ENCODE results near the gene MFAP2.

Gene MFAP2

DNA sequence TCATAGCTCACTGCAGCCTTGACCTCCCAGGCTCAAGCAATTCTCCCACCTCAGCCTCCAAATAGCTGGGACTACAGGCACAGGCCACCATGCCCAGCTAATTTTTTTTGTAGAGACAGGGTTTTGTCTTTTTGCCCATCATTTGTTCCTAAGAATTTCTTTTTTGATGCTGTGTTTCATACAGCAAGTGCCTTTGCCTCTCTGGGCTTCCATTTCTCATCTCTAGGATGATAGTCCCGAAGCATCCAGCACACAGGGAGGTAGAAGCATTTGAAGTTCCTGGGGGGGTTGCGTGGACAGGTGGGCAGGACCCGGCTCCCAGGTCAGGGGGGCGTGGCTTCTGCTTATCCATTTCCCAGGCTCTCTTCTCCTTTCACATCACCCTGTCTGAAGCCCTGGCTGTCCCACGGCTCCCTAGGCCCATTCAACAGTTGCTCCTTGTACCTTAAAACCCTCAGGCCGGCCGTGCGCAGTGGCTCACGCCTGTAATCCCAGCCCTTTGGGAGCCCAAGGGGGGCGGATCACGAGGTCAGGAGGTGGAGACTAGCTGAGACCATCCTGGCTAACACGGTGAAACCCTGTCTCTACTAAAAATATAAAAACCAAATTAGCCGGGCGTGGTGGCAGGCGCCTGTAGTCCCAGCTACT is 27.9 kb upstream of the MFAP2 start:
- no peak for DNase-seq (ENCODE audit: low read depth in 2 of 3, low spot score in 2 of 3)

DNA sequence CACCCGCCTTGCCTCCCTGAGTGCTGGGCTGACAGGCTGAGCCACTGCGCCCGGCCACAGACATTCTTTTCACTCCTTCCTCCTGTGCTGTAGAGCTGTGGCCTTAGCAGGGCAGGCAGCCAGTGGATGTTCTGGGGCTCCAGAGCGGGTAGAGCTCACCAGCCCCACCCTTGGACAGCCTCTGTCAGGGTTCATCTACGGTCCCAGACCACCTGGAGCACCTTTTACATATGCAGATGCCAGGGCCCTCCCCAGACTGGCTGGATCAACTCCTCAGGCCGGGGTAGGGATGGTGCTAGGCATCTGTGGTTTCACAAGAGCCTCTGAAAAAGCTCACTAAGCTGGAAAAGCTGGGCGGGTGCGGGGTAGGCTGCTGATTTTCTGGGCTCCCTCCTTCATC is 26.7 kb upstream of the MFAP2 start:
- DNase-seq (ENCODE audit: low read depth in 2 of 3, low spot score in 2 of 3) = no peak

DNA sequence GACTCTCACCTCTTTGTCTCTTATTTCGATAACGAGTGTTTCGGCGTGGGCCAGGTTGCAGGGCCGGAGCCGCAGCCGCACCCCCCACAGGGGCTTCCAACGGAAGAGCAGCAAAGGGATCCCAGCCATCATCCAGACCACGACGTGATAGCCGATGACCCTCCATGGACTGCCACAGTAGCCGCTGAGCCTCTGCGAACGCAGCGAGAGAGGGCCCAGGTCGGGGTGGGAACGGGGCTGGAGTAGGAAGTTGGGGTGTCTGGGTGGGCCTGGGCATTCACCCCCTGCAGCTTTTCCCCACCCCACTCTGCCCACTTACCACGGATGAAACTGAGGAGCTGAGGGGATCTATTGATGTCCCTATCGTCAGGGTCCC is 24.9 kb upstream of the MFAP2 start:
- no peak for DNase-seq (ENCODE audit: low read depth in 2 of 3, low spot score in 2 of 3)

DNA sequence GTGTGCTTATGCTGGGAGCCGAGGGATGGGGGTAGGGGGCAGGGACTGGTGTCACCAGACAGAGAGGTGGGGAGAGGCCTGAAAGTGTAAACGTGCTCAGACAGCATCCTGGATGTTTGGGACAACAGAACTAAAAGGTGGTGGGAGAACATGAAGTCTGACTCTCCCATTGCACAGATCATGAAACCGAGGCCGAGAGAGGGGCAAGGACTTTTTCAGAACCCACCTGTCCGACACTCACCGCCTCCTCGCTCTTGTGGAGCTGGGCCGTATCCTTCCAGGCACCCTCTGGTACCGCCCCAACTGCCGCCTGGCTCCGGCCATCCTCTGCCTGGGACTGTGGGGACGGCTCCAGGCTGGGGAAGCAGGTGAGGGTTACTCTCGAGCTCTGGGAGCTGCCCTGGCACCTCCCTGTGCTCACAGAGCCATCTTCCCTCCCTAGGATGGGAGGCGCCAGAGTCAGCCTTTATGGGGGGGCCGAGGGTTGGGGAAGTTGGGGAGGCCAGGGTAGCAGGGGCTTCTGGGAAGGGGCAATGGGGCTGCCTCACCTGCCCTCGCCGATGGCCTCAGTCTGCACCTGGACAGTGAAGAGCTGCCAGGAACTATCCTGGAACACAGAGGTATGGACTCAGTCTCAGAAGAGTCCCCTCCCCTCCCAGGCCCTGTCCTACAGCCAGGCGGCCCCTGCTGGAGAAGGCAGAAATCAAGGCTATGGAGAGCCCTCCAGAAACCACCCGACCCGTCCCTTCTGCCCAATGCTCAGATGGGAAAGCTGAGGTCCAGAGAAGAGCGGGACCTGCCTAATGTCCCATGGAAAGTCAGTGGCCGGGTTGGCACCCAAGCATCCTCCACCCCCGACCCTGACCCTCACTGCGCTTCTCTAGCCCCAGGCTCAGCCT is 24.3 kb upstream of the MFAP2 start:
- DNase-seq (ENCODE audit: low read depth in 2 of 3, low spot score in 2 of 3) = no peak

DNA sequence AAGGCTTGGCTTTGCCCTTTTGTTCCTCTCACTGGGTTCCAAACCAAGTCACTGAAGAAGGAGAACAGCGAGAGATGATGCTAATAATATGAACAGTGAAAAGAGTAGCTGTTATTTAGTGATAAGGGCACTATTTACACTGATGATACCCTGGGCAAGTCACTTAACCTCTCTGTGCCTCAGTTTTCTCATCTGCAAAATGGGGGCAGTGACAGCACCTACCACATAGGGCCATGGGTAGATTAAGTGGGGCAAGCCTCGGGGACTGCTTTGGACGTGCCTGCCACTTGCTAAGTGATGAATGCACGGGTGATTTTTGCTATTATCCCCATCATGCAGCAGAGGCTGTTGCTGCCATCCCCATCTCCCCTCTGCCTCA is 22.1 kb upstream of the MFAP2 start:
- DNase-seq (ENCODE audit: low read depth in 2 of 3, low spot score in 2 of 3) = no peak

DNA sequence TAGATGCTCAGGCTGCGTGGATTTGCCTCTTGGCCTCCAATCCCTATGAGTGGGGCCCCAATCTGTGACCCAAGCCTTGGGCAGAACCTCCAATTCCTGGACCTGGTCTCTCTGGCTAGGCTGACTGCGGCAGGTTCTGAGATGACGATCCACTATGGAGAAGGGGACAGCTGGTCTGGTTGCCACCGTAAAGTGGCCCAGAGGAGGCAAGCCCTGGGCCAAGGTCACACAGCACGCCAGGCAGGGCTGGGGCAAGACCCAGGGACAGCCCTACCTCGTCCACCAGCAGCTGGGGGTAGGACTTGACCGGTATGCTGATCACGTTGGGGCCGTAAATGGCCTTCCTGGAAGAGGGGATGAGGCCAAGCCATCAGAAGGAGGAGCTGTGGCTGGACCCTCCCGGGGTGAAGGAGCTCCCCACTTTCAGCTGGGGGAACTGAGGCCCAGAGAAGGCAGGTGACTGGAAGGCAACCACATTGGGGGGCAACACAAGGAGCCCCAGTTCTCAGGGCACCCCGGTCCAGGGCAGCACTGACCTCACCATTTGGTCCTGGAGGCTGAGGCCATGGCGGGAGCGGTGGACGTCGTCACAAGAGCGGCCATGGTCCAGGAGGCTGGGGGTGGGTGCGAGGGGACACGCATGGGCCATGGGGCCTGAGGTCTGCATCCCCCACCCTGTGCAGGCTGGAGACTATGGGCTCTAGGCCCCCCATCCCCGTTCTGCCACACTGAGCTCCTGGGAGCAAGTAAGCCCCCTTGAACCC is 21.5 kb upstream of the MFAP2 start:
- no peak for DNase-seq (ENCODE audit: low read depth in 2 of 3, low spot score in 2 of 3)

DNA sequence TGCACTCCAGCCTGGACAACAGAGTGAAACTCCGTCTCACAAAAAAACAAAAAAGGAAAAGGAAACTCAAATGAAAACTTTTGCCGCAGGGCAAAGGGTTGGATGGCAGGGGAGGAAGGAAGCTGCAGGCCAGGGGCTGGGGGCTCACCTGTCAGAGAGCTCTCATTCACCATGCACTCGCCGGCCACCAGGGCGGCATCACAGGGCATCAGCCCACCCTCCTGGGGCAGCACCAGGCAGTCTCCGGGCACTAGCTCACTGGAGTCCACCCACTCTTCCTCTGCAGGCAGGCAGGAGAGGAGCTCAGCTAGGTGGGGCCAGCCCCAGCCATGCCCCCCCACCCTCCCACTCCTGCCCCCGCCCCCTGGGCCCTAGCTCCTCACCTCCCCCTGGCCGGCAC is 19.4 kb upstream of the MFAP2 start:
- no peak for DNase-seq (ENCODE audit: low read depth in 2 of 3, low spot score in 2 of 3)

DNA sequence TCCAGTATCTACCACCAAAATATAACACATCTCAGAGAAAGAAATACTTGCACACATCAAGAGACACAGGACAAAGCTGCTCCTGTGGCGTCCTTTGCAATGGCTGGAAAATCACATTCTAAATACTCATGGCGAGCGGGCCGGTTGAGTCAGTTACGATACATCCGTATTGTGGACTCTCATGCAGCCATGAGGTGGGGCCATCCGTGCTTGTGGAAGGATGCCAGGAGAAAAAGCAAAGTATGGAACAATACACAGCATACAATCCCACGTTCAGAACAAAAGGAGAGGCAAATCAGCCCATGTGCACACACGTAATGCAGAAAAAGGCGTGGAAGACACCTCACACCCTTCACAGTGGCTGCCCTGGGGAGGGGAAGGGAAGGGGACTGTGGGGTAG is 18.2 kb upstream of the MFAP2 start:
- no peak for DNase-seq (ENCODE audit: low read depth in 2 of 3, low spot score in 2 of 3)

DNA sequence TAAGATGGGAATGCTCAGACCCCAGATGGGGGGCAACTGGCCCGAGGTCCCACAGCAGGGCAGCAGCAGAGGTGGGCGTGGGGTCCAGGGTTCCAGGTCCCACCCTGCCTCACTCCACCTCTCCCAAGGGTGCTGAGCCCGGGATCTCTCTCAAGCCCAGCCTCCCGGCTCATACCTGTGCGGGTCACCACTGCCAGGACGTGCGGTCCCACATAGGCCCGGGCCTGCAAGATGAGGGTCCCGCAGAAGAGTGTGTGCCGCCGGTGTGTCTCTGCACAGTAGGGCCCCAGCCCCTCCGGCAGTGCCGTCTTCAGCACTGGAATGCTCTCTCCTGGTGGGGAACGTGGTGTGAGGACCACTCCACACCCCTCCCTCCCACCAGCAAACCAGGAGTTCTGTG is 16.4 kb upstream of the MFAP2 start:
- no peak for DNase-seq (ENCODE audit: low read depth in 2 of 3, low spot score in 2 of 3)

DNA sequence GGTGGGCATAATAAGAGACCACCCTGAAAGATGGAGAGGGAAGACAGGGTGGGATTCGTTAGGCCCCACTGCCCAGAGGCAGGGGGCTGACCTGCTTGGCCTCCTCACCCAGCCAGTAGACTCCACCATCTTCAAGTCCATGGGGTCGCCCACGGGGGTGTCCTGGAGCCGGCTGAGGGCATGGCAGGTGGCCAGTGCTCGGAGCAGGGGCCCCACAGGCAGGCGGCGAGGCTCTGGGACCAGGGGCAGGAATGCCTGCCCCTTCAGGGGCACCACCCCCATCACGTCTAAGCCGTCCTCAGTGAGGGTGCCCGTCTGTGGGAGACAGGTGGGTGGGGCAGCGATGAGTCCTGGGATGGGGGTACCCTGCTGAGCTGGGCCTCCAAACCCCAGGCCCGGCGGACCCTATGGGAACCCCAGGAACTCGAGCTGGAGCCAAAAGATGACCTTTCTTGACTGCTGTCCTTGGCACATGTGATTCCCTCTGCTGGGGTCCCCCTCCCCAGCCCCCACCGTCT is 13.2 kb upstream of the MFAP2 start:
- DNase-seq (ENCODE audit: low read depth in 2 of 3, low spot score in 2 of 3) = no peak

DNA sequence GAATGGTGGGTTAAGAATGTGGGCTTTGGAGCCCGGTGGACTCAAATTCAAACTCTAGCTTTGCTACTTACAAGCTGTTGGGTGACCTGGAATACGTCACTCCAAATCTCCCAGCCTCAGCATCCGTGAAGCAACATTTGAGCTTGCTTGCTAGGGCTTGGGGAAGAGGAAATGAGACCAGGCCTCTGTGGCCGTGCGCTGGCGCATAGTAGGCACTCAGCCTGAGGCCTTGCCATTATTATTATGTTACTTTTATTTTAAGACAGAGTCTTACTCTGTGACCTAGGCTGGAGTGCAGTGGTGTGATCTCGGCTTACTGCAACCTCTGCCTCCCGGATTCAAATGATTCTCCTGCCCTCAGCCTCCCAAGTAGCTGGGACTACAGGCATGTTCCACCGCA is 12.3 kb upstream of the MFAP2 start:
- no peak for DNase-seq (ENCODE audit: low read depth in 2 of 3, low spot score in 2 of 3)

DNA sequence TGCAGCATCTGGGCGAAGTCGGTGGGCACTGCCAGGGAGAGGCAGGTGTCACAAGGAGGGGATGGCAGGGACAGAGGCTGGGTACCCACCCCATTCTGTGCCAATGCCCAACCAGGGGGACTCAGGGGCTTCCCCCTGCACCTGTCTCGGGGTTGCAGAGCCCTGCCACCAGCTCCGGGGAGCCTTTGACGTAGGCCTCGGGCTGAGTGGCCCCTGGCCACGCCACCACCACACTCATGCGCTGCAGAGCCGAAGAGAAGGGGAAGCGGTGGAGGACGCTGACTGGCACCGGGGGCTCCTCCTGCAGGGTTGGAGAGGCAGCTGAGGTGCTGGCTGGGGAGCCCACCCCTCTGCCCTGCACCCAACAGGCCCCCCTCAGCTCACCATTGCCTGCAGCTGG is 11.7 kb upstream of the MFAP2 start:
- DNase-seq (ENCODE audit: low read depth in 2 of 3, low spot score in 2 of 3) = no peak

DNA sequence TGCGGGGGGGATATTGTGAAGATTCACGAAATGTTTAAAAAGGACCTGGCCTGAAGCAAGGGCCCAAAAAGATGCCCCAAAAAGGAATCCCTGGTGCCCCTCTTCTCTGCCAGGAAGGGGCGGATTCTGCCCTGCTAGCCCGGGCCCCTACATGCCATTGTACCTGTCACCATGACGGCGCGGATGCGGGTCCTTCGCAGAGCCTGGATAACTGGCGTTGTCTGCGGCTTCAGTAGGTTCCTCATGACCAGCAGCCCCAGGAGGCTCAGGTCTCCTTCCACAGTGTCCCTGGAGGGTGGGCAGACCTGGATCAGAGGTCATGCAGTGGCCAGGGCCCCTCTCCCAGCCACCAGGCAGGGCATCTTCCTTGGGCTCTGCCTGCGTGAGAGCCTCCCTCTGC is 11.2 kb upstream of the MFAP2 start:
- no peak for DNase-seq (ENCODE audit: low read depth in 2 of 3, low spot score in 2 of 3)

DNA sequence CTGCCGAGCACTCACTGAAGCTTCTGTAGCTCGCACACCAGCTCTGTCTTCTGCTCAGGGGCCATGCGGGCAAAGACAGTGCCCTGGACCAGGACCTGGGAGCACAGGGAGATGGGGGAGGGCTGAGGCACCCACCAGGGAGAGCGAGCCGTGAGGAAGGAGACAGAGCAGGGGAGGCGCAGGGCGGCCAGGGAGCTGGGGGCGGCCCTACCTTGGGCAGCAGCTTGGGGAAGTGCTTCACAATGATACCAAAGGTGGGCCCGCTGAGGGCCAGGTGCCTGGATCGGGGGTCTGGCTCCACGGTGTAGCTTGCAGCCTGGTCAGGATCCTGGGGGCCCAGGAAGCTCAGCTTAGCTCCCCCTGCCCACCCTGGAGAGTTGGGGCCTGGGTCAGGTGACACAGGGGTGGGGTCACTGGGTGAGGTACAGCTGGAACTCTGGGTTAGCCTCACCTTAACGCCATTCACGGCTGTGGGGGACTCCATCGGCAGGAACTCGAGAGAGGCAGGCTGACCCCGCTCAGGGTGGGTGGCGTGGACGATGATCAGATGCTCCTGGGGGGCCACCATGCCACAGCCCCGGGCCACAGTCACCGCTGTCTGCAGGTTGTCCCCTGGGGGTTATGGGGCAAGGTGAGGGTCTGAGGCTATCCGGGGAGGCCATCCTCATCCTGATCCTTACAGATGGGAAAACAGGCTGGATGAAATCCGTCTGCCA is 9.4 kb upstream of the MFAP2 start:
- DNase-seq (ENCODE audit: low read depth in 2 of 3, low spot score in 2 of 3) = no peak

DNA sequence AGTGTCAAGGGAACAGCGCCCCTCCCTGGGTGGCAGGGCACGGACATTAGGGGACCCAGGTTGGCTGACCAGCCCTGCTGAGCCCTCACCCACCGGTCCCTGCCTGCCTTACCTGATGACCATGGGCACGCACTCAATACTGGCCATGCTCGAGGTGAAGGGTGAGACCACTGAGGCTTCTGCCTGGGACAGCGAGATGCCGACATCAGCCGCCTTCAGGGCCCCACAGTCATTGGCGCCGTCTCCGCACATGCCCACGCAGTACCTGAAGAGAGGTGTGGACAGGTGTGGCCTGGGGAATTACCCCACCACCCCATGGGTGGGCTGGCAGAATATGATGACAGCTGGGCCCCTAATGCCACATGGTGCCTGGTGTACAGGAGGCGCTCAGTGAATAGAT is 7.8 kb upstream of the MFAP2 start:
- no peak for DNase-seq (ENCODE audit: low read depth in 2 of 3, low spot score in 2 of 3)

DNA sequence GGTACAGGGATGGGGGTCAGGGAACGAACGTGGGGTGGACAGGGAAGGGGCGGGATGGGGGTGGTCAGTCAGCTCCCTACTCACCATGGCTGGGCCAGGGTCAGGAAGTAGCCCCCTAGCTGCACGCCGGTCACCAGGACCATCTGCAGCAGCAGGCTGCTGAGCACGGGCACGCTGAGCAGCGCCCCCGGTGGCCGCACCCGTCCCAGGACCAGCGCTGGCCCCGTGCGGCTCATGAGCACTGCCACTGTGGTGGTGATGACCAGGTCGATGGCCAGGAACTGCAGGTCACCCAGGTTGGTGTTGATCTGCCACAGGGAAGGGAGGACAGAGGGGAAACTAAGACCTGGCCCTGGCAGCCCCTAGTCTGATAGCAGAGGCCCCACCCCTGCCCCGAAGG is 6.5 kb upstream of the MFAP2 start:
- DNase-seq (ENCODE audit: low read depth in 2 of 3, low spot score in 2 of 3) = no peak

DNA sequence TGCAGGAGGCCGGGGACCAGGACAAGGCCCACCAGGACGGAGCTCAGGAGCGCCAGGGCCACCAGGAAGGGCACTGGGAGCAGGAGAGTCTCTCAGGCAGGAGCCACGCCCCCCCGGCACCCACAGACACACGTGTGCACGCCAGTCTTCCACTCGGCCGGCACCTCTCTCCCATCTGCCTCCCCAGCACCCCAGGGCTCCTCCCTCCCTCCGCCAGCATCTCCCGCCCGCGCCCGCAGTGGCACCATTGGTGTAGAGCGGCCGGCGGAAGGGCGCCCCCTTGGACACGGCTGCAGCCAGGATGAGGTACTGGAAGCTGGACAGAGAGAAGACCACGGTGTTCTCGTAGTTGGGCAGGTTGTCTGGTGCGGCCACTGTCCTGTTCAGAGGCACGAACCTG is 6.1 kb upstream of the MFAP2 start:
- no peak for DNase-seq (ENCODE audit: low read depth in 2 of 3, low spot score in 2 of 3)

DNA sequence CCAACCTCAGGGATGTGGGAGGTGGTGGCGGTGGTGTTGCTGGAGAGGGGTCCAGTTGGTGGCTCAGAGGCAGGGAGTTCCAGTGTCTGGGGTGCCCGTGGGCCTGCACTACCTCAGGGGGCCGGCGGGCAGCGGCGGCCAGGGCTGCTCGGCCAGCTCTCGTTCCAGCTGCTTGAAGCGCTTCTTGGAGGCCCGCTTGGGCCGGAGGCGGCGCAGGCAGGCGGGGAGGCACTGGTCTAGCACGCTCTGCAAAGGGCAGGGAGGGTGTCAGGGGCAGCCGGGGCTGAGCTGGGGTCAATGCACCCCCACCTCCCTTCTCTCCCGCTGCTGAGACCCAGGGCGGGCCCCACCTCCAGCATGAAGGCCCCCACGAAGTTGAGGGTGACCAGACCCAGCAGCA is 5.7 kb upstream of the MFAP2 start:
- no peak for DNase-seq (ENCODE audit: low read depth in 2 of 3, low spot score in 2 of 3)

DNA sequence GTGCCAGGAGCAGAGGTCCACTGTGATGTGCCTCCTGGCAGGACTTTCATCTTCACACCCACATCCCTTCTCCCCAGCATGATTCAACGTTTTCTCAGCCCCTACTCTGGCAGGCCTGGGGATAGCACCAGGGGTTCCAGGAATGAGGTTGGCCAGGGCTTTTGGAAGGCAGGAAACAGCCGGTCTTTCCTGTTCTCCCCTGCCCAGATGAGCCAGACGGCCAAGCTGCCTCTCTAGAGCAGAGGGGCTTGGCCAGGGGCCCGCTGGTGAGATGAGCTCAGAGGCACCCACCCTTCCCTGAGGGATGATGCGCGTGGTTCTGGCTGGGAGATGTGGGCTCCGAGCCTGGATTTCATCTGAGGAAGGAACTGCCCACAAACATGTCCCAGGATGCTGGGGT is 4.3 kb upstream of the MFAP2 start:
- DNase-seq (ENCODE audit: low read depth in 2 of 3, low spot score in 2 of 3) = no peak

DNA sequence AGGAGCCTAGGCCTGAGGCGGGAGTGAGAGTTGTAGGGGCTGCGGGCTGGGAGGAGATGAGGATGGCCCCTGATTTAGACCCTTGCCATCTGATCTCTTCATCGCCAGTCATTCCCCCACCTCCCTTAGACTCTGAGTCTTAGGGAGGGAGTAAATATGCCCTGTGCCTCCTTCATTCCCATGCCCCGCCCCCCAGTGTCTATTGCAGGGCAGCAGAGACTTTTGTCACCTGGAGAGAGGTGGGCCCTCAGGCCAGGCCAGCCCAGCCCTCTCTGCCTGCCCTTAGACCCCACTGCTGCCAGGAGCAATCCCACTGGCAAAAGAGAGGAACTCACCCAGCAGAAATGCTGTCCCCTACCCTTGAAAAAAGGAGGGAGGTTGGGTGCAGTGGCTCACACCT is 3.2 kb upstream of the MFAP2 start:
- DNase-seq (ENCODE audit: low read depth in 2 of 3, low spot score in 2 of 3) = no peak

DNA sequence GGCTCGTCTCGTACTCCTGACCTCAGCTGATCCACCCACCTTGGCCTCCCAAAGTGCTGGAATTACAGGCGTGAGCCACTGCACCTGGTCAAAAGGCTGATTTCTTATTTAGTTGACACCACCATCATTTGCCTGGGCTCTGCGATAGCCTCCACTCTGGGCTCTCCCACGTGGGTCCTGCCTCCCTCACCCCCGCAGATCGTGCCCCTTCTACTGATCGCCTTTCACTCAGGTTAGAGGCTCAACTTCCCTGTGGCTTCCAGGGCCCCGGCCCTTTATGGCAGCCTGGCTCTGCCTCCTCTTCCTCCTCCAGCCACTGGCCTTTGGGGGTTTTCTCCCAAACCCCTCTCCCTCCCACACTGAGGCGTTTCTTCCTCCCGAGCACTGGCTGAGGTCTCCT is 2.5 kb upstream of the MFAP2 start:
- no peak for DNase-seq (ENCODE audit: low read depth in 2 of 3, low spot score in 2 of 3)

Data from activated CD8-positive, alpha-beta memory T cell treated with anti-CD3 and anti-CD28 coated beads for 48 hours (primary cell).